GM21717 (cell line): ENCODE measurements around the gene PAM.

Experiments
- ATAC-seq: cut with Tn5 transposase; IDR thresholded peaks from one replicate; pipeline ENCODE4 v1.9.1; 2021; ENCODE audit warnings: mild to moderate bottlenecking, moderate library complexity; ENCODE audit not compliant: unreplicated experiment

The PAM gene

DNA sequence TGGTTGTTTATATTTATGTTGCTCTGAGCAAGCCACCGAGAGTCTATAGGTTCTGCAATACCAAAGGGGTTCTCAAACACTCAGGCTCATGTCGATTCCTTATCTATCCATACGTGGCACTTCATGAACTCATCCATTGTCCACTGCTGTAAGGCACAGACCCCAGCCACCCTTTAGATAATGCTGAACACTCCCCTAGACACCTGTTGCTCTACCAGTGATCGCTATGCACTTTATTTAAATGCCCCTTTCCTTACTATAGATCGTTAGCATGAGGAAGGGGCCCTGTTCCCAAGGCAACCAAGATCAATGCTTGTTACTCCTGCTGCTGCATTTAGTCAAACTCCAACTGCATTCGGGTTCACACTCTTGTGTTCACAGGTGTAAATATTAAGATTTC is 171.9 kb downstream of the PAM start:
- ATAC-seq = no peak

DNA sequence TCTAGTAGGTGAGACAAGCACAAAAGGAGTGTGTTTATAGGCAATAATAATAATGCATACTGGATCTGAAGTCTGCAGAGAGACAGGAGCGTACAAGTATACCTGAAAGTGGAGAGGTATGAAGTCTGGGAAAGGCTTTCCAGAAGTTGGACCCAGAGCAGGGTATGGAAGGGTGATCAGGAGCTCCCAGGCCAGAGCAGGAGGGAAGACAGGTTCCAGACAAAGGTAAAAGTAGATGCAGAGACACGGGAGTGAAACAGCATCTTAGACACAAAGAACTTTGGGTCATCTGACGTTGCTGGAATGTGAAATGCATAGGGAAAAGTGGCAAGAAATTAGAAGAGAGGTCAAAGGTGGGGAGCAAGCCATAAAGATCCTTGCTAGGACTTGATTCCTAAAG is 175.1 kb downstream of the PAM start:
- no peak for ATAC-seq

DNA sequence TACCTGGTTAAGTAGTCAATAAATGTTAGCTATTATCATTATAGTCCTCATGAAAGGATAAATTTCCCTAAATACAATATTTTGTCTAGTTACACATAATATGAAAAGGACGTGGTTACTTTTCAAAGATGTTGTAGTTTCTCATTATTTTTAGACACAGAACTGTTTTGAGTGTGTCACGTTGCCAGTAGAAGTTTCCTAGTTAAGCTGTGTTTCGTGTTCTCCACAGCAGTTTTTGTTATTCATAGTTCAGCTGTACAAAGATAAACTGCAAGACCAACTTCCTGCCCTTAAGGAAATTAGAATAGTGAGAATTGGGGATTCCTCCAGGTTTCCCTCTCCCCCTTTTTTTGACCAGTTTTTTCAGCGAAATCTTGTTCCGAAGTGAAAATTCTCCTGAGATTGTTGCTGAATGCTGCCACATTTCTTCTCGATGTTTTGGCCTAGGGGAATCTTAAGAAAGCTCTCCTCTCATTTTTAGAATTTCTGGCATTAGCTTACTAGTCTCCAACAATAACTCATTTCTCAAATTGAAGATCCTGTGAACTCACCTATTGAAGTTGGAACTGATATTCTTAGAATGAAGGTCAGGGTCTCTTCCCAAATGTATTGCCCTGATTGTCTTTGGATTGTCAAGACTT is 176.1 kb downstream of the PAM start:
- ATAC-seq = no peak

DNA sequence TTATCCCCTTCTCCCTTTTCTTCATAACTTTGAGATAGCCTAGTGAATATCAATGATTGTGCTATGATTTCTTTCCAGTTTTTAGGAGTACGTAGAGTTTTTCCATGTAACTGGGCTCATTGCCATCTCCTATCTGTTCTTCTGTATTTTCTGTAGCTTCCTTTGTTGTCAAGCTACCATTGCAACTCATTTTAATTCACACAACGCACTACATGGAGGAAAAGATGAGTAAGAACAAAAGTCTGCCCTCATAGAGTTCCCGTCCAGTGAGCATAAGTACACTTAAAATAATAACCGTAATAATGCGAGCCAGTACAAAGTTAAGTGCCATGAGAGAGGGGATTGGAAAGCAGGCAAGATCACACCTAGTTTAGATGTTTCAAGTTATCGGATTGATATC is 177.7 kb downstream of the PAM start:
- no peak for ATAC-seq

DNA sequence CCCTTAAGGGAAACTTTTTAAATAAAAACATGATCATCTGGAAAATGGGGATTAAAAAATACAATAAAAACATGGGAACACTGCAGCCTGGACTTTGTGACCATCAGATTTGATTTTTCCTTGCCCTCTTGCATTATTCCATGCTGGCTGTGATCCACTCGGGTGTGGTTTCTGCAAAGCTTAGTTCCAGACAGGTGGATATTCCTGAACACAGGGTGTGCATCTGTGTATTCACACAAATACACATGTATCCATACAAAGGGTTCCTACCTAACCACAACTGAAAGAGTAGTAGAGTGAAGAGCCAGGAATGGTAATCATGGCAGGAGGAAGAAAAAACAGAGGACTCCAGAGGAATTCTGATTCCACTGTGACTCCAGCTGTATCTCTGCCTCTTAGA is 178.2 kb downstream of the PAM start:
- no peak for ATAC-seq

DNA sequence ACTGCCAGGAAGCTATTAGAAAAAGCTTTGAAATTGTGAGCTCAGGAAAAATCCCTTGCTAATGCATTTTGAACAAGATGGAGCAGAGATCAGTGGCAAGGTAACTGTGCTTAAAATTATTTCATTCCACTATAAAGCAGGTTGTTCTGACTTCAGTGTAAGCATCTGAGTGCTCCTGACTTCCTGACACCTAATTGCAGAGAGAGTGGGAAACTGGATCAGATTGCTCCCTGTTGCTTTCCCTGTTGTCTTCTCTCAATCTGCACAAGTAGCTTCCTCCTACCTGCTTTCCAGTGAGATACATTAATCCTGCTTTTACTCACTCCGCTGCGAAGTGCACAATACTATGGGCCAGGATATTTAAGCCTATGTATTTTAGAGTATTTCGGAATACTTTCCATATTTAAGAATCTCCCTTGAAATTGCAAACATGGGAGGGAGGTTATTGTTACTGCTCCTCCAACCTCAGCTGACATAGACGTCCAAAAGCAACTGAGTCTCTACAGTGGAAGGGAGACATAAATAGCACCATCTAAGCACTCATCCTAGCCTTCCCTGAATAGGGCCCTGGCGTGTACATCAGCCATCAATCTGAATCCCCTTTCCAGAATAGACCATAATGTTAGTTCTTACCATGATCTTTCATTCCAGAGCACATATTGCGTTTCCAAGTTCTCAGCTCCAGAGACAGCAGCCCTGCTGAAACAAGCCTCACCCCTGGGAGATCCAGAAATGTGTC is 178.8 kb downstream of the PAM start:
- no peak for ATAC-seq

DNA sequence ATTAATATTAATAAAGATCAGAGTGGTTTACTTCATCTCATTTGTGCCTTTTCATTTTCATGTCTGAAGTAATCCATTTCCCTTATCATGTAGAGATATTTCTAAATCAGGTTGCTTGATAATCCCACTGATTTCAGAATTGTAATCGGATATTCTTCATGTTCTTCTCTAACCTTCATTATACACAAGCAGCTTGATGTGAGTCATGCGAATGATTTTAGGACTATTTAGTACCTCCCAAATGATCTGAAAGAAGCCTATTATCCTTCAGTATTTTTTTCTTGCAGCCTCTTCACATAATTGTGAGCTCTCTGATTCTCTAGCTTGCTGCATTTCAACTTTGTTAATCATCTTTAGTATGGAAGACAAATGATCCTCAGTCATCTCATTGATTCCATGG is 182.8 kb downstream of the PAM start:
- no peak for ATAC-seq

DNA sequence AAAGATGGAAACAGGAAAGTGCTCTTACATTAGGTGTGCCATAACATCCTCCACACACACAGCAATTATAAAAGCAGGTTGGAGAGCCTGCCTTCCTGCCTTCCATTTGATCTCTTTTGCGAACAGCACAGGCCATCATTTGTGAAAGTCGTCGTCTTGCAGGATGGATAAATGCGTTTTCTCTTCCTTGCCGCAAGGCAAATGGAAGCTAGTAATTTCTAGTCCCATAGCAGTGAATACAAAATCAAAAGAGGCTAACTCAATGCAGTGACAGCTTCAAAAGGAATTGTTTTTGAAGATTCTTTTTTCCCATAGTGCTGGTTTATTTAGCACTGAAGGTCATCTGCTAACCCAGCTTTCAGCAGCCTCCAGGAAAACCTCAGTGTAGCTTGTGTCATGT is 186.0 kb downstream of the PAM start:
- ATAC-seq = no peak

DNA sequence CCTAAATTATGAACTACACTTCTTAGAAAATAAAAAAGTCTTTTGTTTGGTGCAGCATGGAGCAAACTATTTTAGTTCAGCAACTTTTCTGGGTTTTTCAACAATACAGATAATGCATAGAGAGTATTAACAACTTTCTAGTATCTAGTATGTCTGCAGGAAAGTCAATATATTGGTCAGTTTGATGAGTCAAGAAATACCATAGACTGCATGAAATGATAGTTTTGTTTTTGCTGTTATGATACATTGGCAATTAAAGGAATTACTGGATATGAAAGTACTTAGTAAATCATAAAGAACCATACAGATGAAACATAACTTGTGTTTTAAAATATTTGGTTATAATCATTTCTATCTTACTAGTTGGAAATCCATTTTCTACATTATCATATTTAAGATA is 191.3 kb downstream of the PAM start:
- ATAC-seq = no peak

DNA sequence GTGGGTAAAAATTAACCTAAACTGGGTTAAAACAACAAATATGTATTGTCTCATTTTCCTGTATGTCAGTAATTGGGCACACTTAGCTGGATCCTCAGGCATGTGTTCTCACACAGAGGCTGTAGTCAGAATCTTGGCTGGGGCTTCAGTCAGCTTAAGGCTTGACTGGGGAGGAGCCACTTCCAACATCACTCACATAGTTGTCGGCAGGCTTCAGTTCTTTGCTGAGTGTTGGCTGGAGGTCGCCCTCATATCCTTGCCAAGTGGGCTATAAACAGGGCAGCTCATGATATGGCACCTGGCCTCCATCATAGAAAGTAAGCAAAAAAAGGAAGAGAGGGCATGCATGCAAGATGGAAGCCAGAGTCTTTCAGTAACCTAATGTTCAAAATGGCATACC is 191.9 kb downstream of the PAM start:
- ATAC-seq = no peak

DNA sequence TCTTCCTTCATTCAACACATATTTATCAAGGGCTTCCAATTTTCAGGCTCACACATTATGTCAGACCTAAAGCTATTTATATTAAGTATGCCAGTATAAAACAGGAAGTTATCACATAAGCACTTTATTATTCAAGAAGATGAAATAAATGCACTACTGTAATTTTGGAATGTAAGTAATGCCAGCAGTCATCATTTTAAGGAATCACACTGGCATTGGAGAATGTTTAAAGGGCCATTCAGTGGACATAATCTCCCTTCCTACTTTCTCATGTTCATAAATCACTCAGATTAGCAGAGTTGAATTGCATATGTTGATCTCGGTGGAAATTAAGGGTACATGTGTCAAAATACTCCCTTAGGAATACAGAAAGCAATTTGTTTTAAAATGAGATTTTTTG is 200.4 kb downstream of the PAM start:
- no peak for ATAC-seq

DNA sequence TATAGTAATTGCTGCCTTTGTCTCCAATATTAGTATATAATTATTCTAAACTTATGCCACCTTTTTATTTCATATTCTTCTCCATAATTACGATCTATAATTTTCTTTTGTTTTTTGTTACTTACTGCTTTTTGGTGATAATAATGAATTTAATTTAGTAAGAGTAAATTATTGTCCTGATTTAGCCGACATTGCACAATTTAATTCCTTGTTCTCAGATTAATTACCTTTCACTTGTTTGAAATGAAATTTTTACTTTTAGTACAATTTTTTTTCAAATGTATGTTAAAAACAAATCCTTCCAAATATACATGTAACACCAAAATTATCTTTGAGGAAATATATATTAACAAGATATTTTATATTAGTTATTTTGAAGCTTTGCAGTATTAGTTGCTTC is 201.5 kb downstream of the PAM start:
- ATAC-seq = no peak

DNA sequence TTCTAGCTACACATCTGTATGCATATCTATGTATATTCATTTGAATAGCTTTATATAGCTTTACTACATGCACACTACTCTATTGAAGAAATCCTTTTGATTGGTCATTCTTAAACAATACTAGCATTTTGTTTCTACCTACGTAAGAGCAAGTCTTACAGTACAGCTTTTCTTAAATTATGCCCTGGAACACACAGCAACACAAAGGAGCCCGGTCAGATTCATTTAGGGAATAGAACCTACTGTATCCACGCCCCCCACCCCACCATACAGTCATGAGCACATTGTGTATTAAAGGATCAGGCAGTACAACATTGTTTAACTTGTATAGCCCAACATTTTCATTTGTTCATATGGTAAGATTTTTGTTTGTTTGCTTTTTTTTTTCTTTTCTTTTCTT is 202.0 kb downstream of the PAM start:
- ATAC-seq = no peak

DNA sequence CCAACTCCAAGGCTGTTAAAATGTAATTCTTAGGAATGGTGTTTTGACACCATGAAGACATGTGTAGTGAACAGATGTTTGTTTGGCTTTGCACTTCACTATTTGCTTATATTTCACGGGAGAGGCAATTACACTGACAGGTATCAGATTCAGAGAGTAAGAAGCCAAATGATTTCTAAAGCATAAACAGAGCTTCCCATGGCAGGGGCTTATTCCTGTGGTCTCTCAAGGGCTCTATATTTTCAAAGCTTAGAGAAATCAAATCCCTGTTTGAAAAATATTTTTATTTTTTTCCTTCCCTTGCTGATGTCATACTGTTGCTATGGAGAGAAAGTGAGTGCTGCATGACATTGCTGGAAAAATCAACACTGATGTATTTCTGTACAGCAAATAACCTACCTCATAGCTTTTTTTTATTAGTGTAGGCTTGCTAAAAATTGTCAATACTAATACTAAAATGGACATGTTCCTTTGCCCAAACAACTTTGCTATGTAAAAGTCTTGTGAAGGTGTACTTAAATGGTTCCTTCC is 203.4 kb downstream of the PAM start:
- ATAC-seq = no peak

DNA sequence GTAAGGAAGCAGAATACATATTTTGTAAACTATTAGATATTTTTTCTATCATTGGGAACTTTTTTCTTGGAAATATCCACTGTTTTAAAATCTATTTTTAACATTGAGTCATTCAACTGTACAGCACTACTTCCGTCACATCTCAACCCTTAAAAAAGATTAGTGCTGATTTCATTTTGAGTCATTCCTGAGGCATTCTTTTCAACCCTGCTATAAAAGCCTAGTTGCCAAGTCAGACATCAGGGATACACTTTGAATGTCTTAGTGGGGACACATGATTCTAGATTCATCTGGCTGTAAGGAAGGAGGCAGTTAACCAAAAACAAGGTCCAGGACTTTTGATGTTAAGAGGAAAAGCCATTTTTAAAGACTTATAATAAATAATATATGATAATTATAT is 203.9 kb downstream of the PAM start:
- ATAC-seq = no peak

DNA sequence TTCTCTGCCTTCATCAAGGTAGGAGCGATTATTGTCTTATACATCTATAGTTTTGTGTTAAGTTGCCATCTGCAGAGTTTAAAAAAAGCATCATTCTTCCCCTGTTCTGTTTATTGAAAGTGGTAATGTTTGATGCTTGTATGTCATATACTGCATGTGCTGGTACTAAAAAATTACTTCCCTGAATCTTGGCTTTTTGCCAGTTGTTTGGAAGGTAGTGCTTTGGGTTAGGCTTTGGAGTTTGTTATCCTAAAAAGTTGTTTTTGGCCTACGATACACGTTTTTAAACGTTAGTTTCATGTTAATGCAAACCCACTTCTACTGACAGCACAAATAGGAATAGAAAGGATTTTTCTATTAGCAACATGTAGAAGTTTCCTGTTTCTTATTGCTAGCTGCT is 206.6 kb downstream of the PAM start:
- no peak for ATAC-seq

DNA sequence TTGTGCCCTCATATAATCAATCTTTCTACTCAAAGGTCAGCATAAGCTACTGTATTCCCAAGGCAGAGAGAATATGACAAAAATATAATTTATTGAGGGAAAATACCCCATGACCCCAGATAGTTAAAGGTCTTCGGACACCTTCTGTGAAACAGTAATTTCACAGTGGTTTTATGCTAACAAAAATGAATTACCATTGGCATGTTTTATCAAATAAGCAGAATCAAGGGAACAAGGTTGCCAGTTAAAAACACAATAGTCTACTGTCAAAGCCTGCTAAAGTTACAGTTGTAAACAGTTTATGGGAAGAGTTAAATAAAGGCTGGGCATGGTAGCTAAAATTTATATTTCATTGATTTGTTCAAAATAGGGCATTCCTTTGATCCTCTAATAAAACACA is 210.5 kb downstream of the PAM start:
- no peak for ATAC-seq

DNA sequence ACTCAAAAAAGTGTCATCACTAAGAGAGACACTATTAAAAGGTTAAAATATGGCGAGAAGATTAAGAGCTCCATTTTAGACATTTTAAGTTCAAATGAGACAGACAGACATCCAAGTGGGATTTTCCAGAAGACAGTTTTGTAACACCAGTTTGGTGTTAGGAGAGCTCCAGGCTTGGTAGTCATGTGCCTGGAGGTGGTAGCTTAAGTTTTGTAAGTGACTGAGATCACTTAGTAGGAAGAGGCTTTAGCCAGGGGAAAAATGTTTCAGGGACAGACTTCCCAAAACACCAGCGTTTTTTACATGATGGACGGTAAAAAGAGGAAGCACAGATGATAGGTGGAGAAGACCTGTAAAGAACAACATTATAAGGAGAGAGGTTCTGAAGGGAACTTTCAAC is 214.5 kb downstream of the PAM start:
- ATAC-seq = no peak

DNA sequence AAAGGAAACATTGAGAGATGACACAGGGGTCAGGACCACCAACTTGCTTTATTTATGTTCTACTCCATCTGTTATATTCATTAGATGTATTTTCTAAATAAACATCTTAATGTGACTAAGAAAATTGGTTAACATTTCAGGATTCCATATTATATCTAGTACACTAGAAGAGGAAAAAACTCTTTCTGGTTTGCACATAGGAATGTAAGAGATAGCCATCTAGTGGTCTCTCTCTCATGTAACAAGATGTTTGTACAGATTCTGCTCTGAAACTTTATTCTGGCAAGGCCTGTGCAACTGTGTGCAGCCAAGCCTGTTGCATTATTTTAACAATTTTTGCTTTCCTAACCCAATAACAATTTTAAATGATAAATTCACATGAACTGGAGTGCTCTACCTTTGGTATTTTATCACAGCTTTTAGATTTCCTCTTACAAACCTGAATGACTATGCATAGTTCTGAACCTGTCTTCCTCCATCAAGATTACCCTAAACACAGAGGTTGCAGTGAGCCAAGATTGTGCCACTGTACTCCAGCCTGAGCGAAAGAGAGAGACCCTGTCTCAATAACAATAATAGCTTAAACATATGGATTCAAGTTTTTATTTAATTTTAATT is 216.7 kb downstream of the PAM start:
- ATAC-seq = no peak

DNA sequence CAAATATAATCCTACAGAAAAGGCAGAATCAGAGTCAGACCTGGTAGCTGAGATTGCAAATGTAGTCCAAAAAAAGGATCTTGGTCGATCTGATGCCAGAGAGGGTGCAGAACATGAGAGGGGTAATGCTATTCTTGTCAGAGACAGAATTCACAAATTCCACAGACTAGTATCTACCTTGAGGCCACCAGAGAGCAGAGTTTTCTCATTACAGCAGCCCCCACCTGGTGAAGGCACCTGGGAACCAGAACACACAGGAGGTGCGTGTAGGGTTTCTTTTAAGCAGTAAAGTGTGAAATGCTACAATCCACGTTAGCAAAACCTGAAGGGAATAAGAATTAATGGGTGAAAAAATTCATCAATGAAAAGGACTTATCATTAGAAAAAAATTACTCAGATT is 219.1 kb downstream of the PAM start:
- ATAC-seq = no peak

DNA sequence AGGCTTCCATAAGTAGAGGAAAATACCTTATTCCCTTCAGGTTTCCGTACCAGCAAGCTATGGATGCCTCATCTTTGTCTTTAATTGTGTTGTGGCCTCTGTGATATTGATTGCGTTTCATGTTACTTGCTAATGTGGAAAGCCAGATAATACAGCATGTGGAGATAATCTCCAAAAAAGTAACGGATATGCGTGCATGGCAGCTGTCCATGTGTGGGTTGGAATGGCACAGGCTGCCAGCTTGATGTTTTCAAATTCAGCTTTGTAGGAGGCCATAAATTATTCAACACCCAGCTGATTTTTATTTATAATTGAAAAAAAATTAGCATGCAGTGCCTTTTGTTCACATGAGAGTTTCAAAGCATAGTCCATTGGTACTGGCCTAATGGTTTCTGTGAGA is 219.9 kb downstream of the PAM start:
- no peak for ATAC-seq

DNA sequence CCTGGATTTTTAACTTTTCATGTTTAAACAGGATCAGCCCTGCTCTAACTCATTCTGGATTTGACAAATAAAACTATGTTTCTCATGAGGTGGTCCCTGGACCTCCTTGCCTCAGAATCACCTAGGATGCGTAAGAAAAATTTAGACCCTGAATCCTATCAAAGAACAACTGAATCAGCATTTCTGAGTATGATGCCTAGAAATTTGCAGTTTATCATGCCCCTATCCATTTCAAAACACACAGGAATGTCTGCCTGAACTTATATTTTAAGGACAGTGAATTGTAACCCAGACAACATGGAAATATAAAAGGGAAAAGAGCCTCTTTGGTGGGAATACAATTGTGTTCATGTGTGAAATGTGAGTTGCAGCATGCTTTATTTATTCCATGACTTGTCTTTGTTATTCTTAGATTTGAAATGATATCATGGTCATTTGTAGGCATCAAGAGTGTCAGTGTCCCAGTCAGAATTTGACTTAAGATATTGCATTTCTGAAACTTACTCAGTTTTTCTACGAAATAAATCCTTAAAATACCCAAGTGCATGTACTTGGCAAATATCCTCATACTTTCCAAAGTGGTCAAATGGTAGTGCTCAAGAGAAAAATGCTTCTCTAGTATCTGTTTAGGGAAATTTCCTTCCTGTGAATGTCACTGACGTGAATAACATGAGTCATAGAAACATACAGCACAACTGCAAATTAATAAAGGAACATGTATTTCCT is 220.5 kb downstream of the PAM start:
- no peak for ATAC-seq
